C4-2B (cell line): ENCODE measurements around the gene NOL12.

Experiments used
- ZFX ChIP-seq: fragments of 450-650 bp; IDR thresholded peaks from 2 replicates; pipeline ENCODE4 v1.6.1; 2017
- TF ChIP-seq, protein P1 (sequence below): fragments of 450-650 bp; conservative IDR thresholded peaks from 2 replicates; pipeline ENCODE4 v1.5.1; 2017; ENCODE audit warnings: mild to moderate bottlenecking

DNA sequence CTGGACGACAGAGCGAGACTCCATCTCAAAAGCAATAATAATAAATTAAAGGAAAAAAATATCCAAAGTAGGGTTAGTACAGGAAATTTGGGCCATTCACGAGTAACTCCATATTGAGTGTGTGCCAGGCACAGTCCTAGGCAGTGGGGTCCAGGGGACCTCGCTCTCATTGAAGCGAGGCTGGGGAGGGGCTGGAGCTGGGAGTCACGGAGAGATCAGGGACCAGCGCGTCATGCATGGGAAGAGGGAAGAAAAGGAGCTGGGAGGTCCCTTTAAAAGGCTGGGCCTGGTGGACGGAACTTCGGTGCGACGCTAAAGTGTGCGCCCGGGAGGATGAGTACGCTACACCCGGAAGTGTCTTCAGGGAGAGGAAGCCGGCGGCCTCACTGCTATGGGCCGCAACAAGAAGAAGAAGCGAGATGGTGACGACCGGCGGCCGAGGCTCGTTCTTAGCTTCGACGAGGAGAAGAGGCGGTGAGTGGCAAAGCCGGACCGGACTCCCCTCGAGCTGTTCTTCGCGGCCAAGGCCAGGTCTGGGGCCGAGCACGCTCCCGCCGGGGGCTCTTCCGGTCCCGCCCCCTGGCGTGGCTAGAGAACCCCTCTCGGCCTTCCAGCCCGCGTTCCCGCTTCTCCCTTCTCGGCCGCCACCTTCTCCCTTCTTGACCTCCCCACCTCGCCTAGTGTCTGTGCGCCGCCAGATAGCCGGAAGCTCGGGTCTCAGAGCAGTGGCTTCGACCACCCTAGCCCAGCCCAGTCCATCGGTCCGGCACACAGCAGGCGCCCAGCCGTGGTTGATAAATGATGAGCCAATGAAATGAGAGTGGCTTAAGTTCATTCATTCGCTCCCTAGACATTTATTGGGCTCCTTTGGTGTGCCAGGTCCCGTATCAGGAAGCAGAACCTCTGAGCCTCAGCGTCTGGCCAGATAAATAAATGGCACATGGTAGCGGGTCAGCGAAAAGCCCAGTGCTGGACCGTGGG is at the start of gene NOL12:
- TF ChIP-seq, protein P1, sequence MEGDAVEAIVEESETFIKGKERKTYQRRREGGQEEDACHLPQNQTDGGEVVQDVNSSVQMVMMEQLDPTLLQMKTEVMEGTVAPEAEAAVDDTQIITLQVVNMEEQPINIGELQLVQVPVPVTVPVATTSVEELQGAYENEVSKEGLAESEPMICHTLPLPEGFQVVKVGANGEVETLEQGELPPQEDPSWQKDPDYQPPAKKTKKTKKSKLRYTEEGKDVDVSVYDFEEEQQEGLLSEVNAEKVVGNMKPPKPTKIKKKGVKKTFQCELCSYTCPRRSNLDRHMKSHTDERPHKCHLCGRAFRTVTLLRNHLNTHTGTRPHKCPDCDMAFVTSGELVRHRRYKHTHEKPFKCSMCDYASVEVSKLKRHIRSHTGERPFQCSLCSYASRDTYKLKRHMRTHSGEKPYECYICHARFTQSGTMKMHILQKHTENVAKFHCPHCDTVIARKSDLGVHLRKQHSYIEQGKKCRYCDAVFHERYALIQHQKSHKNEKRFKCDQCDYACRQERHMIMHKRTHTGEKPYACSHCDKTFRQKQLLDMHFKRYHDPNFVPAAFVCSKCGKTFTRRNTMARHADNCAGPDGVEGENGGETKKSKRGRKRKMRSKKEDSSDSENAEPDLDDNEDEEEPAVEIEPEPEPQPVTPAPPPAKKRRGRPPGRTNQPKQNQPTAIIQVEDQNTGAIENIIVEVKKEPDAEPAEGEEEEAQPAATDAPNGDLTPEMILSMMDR = no peak
- peak; percentile 94; the same call in 1 of the 2 replicates for TF ChIP-seq ZFX
